IPS DF 4.7 (cell line): ENCODE measurements around the gene RNF208.

Source experiments
- DNase-seq: peaks from one replicate; pipeline ENCODE4 v3.0.0-alpha.2; 2013; ENCODE audit warnings: low spot score; ENCODE audit errors: extremely low read depth

RNF208 gene

DNA sequence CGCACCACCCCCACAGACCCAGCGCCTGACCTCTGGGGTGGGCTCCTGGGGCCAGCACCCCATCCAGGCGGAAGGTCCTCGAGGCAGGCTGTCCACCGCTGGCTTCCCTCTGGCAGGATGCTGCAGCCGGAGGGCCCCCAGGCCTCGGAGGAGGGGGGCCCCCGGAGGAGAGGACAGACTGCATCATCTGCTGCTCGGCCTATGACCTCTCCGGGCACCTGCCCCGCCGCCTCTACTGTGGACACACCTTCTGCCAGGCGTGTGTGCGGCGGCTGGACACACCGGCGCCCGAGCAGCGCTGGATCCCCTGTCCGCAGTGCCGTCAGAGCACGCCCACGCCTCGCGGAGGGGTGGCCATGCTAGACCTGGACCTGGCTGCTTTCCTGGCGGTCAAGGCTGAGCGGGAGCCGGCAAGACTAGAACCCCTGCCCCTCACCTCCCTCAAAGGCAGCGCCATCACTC lies 6.5 kb upstream of the RNF208 start:
- DNase-seq = no peak

DNA sequence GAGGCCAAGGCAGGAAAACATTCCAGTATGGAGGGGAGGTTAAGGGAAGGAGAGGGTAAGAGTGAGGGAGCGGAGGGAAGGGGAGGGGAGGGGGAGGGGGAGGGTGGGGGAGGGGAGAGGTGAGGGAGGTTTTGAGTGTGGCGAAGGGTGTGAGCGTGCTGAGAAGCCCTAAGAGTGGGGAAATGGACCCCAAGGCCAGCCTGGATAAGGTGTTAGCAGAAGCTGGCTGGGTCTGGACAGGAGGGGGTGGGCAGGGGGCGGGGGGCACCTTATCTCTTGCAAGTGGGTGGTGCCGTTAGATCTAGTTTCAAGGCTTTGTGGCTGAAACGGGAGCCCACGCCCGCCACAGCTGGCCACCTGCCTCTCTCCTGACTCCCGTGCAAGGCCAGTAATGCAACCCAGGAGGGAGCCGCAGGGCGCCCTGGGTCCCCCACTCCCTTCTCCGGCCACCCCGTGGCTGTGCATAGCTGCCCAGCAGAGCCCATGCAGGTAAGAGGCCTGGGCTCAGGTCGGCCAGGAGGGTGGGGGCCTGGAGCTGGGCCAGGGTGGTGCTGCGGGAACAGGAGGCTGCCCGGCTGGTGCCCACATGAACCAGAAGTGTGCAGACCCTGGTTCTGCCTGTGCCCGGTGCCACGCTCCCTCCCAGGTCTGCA lies 5.9 kb upstream of the RNF208 start:
- no peak for DNase-seq

DNA sequence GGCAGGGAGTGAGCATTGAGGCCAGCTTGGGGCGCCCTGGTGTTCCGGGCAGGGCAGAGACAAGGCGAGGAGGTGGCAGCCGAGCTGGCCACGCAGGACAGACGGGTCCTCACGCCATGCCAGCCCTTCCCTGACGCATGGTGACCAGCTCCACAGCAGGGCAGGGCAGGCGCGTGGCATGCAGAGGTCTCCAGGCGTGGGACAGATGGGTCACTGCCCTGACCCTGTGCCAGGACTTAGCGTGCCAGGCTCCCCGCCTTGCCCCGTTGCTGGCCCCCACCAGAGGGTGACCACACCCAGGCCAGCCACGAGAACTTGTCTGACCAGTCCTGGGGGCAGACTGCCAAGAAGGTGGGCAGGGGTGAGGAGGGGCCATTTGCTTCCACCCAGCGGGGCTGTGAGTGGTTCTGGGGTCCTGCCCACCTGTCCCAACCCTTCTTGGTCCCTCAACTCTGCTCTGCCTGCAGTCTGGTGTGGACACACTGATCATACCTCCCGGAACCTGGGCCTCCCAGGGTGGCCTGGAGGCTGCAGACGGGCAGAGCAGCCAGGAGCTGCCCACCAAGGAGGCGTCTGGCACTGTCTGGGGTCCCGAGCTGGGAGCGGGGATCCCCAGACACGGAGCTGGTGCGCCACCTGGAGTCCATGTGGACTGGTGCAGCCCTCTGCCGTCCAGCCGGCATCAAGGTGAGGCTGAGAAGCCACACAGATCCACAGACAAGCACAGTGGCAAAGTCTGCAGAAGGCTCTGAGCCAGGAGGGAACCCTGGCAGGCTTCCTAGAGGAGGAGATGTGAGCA lies 5.2 kb upstream of the RNF208 start, which contains the start of gene RNF224:
RNF224 (plus strand) TSS at position 449 of the 799 bp plus-strand sequence. CDS start 834 bp downstream, outside the sequence.
- DNase-seq = no peak

DNA sequence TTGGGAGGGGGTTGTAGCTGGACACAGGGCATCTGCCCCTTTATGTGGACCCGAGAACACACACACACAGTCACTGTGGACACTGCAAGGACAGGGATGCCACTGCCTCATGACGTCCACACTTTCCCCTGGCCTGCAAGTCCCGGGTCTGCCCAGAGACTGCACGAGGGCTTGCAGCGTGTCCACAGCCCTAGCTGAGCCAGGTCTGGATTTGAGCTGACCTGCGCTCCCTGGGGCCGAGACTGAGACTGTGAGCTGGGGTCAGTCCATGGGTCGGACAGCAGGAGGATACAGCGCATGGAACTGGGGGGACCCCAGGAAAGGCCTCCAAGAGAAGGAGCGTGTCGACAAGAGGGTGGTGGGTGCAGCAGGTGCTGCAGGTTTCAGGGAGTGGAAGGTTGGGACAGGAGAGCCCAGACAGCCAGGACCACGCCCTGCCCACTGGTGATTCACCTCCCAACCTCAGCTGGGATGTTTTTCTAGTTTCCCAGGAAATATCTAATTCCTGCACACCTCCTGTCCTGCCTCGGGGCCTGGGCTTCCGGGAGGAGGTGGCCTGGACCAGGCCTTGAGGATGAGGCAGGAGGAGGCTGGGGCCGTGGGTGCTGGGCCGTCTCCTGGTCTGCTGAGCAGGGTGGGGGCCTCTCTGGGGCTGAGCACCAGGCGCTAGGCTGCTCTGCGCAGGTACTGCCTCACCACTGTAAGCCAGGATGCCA lies 4.5 kb upstream of the RNF208 start:
- DNase-seq = no peak

DNA sequence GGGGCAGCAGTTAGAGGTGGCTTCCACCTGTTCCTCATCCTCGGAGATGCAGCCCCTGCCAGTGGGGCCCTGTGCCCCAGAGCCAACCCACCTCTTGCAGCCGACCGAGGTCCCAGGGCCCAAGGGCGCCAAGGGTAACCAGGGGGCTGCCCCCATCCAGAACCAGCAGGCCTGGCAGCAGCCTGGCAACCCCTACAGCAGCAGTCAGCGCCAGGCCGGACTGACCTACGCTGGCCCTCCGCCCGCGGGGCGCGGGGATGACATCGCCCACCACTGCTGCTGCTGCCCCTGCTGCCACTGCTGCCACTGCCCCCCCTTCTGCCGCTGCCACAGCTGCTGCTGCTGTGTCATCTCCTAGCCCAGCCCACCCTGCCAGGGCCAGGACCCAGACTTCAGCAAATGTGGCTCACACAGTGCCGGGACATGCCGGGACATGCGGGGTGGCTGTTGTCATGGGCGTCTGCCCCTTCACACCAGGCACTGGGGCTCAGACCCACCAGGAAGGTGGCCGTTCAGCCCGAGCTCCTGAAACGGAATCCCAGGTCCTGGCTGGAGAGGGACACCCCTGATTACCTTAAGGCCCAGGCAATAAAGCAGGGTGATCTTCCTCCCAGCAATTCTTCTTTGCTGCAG lies 3.8 kb upstream of the RNF208 start:
- DNase-seq = no peak

DNA sequence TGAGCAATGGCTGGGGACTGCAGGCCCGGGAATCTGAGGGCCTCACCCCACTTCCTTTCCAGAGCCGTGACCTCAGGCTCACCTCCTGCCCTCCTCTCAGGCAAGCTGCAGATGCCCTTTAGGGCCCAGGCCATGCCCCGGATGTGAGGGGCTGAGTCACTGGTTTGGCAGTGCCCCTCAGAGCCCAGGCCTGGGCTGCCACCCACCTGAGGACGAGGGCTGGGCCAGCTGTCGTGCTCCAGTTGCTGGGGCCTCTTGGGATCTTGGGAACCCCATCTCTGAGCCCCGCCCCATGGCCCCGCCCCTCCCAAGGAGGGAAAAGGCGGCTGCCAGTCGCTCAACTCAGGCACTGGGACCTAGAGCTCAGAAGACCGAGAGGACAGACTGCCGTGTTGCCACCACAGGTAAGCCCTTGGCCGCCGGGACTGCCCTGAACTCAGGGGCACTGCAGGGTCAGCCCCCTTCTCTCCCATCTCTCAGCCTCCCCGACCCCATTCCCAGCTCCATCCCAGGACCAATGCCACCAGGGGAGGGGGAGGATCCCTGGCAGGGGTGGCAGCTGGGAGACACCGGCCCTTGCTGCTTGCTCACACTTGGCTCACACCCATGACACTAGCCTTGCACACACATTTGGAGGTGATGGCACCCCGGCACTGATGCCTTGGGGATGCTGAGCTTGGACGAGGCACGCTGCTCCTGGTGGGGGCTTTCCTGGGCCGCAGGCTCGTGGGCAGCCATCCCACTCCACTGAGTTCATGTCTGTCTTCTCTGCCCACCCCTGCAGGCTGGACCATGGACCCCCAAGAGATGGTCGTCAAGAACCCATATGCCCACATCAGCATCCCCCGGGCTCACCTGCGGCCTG lies 3.0 kb upstream of the RNF208 start, which contains the start of gene CYSRT1:
CYSRT1 (plus strand) TSS at position 345 of the 865 bp plus-strand sequence; CDS start at position 793, 448 bp downstream.
- no peak for DNase-seq

DNA sequence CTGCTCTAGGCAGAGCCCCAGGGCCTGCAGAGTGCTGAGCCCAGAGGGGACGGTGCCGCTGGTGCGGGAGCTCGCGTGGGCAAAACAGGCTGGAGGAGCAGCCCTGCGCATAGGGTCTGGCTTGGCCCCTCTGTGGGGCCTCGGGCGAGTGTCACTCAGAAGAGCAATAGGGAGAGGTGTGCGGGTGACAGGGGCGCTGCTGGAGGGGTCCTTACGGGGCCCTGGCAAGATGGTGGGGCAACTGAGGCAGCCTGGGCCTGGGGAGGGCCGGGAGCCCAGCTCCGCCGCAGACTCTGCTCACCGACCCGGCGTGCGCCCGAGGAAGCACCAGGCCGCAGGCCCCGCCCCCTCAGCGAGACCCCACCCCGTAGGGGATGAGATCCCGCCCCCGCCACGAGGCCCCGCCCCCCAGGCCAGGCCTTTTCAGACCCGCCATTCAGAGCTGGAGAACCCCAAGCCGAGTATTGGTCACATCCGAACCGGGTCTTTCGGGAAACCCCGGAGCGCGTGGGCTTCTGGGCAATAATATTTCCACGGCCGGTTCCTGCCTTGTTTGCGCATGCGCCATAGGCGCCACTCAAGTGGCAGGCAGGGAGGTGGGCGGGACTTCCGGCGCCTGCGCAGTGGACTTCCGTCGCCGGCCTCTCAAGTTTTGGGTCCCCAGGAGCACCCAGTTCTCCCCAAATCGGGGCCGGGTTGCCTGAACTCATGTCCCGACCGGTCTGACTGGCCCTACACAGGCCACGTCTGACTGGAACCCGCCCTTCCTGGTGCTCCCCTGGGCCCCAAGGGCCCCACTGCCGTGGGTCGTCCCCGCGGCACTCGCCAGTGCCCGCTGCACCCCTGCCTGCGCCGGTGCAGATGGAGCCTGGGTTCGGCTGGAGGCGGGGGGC lies 1.3 kb upstream of the RNF208 start:
- DNase-seq = no peak

DNA sequence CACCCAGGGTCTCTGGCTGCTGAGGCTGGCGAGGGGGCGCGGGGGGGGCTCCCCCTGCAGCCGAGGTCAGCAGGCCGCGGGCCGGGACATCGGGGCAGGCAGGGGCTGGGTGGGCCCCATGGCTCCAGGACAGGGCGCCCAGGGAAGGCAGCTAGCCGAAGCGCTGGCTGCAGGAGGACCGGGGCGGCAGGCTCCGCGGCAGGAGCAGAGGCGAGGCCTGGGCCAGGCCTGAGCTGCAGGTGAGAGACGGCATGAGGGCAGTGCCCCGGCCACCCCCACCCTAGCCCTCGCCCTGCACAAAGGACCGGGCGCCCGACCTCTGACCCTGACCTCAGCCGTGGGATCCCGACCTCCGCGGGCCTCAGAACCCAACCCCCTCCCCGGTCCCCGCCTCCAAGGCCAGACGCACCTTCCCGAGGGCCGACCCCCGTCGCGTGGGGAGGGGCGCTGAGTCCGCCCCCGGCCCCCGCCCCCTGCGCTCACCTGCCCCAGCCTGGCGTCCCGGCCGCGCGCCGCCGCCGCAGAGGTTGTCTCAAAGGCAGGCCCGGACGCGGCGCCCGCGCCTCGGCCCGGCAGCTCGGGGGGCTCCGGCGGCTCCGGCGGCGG lies 431 bp downstream of the RNF208 start:
- DNase-seq = no peak

DNA sequence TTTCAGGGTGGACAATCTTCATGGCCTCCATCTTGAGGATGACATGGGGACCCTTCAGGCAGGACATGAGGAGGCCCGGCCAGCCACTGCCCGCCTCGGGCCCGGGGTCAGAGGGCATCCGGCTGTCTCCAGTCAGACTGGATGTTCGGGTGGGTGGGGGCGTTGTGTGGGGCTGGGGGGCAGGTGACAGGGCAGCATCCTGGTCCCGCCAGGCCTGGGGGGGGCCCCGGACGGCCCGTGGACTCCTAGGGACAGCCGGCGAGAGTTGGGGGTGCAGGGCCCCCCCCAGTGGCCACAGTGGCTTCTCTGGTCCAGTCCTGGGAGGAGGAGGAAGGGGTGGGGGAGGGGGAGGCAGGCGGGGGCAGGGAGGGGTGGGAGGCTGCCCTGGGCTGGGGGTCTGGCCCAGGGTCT lies 940 bp downstream of the RNF208 start:
- DNase-seq = no peak

DNA sequence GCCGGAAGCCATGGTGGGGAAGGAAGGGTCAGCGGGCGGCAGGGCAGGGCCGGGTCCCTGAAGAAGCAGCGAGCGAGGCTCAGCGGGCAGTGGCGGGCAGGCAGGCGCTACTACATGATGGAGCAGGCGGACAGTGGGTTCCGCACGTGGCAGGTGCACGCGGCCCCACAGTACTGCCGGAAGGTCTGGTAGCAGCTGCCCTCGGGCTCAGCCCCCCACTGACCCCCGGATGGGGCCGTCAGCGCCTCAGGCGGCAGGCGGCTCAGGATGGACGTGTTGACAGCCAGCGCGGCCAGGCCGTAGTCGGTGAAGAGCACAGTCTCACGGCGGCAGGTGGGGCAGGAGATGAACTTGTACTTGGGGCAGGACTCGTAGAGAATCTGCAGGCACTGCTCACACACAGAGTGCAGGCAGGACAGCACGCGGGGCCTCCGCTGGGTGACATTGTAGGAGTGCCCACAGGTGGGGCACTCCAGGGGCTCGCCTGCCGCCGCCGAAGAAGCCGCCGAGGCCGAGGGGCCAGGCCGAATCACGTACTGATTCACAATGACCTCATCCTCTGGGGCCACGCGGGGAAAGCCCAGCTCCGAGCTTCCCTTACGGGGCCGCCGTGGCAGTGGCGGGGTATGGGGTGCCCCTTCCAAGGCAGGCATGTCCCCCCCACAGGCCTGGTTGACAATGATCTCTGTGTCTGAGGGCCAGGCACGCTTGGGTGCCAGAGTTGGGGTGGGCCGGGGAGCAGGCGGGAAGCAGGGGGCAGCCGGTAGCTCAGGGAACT lies 1.5 kb downstream of the RNF208 start:
- no peak for DNase-seq

DNA sequence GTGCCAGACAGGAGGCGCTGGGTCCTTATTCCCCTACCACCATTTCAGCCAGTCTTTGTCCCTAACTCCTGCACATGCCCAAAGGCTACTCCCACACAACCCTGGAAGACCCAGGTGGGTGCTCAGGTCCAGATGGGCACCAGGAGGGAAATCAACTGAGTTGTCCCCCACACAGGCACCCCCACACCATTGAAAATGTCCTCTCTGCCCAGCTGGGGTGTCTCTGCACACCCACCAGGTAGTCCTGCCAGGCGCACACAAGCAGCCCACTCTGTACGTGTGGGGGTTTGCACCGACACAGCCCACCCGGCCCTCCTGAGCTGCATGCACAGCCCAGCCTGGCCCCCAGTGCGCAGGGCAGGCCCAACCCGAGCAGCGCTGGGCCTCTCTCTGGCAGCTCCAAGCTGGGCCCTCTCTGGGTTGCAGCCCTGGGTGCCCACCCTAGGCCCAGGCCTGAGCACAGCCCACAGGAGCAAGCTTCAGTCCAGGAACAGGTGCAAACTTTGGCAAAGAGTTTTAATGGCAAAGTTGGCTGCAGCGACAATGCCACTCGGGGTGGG lies 2.2 kb downstream of the RNF208 start:
- no peak for DNase-seq

DNA sequence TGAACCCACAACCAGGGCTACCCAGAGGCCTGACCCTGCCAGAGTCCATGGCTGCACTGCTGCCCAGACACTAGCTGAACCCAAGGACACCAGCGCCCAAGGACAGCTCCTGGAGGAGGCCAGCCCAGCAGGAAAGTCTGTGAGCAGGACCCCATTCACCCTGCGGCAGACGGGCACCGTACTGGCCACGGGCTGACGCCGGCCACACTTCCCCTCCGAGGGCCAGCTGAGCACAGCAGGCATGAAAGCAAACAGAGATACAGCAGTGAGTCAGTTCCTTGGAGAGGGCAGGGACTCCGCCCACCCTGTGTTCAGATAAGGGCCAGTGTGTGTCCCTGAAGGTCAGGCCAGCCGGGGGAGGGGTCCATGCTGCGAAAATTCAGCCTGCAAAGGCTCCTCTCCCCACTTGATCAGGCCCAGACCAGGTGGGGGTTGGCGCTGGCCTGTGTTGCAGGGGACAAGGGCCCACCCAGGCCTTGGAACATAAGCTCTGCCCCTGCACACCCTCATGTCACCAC lies 3.2 kb downstream of the RNF208 start:
- DNase-seq = no peak

DNA sequence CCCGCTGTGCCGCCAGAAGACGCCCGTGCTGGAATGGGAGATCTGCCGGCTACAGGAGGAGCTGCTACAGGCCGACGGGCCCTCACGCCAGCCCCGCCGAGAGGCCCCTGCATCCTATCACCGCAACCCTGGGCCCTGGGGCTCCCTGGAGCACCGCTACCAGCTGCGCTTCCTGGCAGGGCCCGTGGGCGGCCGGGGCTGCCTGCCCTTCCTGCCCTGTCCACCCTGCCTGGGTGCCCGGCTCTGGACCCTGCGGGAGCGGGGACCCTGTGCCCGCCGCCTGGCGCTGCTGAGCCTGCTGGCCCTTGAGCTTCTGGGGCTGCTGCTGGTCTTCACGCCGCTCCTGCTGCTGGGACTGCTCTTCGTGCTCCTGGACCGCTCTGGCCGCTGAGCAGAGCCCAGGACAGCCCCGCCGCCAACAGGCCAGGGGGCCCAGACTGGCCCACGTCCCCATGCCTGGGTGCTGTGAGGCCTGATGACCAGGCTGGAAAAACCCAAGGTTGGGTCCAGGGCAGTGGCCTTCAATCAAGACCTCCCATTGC lies 3.8 kb downstream of the RNF208 start:
- no peak for DNase-seq

DNA sequence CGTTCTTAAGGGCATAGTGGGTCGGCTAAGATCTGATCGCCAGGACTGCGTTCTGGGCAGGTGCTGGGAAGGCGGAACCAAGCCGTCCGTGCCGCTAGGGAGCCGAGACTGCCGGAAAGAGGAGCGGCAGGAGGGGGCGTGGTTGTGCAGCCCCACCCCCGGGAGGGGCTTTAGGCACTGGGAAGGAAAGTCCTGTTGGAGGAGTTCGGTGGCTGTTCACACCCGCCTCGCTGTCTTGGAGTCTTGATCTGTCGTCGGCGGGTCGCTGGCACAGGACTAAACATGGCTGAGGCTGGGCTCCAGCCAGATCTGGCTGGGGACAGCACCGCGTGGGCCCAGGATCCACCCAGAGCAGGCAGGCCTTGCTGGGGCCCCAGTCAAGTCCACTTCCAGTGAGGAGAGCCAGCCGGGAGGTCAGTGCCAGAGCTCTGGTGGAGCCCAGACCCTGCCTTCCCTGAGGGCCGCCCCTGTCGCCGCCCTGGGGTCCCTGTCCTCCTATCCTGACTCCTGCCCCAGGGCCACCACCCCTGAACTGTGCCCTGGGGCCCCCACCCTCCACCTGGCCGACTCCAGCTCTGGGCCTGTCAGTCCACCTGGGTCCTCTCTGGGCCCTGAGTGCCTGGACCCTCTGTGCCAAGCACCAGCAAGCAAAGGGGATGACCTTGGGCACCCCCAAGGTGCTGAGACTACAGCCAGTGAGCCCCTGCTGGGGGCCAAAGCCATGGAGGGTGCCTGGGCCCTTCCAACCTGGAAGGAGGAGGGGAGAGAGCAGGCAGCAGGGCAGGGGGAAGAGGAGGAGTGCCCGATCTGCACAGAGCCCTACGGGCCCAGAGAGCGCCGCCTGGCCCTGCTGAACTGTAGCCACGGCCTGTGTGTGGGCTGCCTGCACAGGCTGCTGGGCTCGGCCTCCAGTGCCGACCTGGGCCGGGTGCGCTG lies 4.5 kb downstream of the RNF208 start:
- no peak for DNase-seq

DNA sequence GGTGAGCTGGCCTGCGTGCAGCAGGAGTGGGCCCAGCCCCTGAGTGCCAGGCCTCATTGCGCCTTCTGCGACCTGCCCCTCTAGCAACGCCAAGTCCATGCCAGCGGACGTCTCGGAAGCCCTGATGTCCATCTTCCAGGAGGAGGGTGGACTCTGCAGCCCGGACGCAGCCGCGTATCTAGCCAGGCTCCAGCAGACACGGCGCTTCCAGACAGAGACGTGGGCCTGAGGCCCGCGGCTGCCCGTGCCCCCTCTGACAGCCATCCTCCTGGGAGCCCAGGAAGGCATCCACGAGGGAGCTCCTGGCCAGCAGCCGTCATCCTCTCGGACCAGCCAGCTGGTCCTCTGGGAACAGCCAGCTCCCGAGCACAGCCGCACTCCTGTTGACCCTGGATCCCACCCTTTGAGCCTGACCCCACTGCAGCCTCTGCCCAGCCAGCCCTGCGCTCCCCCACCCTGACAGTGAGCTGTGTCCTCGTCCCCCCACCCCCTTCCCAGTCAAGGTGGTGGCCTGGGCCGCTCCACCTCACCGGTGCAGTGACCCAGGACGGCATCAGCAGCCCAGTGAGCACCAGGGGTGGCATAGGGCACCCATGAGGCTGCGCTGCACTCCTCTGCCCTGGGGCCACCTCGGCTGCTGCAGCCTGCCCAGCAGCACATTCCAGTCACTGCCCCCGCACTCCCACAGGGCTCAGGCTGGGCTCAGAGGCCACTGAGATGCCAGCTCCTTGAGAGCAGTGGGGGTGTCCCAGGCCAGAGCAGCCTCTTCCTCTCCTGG lies 5.7 kb downstream of the RNF208 start:
- no peak for DNase-seq
